Measurements from ENCODE around the gene TTC21A. TPM values are rescaled to one million over a fixed set of nuclear protein-coding genes. Genes with fewer than 3 reads are reported as not detected.
A peak's percentile ranks its signal among the peaks of the same experiment; 100 is the strongest.

TTC21A gene
- total RNA-seq, 1 experiment from 2014 or later, result 0.36 TPM

DNA sequence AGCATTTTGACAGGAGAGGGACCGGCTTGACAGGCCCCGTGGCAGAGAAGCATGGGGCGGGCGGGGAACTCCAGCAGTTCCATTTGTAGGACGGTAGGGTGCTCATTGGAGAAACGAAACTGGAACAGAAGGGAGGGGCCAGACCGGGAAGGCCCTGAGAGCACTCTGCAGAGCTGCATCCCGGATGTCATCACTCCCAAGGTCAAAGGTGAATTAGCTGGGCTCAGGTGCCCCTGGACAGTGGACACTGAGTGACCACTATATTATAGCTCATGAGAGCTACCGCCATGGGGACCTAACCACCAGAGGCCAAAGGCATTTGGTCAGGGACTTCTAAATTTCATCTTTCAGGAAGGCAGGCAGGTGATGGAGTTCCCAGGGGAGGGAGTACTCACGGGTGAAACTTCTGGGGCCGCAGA, 38.6 kb downstream of the TTC21A start:
- Histone ChIP-seq H3K4me3 (no peak overlapping the region), H3K27ac (peak overlapping the region; percentile 54), H3K36me3 (peaks cover 12% of the 10 kb centered on the region), H3K27me3 (no peaks in the 10 kb centered on the region), H3K9me3 (replicated peaks) (no peaks in the 10 kb centered on the region), H3K4me1 (peaks cover 59% of the 10 kb centered on the region)
- DNase-seq, result no peak

DNA sequence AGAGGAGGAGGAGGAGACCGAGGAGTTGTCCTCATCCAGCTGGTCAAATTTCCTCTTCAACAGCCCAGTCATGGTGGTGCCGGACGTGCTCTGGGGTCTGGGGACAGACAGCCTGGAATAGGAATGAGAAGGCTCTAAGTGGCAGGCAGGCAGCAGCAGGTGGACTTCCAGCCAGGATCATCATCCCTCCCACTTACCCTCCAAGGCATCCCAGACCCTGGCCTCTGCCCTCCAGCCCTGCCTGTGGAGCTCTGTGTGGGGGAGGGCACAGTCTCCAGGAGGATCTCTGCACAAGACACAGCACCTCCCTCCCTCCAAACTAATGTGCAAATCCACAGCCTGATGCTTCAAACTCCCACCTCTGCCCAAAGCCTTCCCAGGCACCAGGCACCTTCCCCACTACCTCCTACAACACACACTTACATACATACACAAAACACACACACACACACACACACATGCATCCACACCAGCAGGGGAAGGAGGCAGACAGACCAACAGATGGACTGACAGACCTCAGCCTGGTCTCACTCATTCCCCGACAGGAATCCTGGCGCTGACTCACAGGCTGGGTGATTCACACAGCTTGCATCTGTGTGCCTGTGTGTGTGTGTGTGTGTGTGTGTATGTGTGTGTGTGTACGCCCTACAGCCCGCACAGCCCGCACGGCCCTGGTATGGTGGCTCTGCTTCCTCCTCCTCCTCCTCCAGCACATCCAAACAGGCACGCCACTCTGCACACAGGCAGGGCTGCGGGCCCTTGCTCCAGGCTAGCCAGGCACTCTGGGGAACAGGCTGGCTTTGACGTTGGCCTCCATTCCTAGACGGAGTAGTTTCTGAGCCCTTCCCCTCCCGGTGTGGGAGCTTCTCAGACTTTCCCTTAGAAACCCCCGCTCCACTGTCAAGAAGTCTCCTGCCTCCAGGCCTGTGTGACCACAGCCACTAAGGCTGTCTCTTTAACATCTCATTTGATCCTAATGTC, 39.4 kb downstream of the TTC21A start:
- Histone ChIP-seq H3K9me3 (replicated peaks) (no peaks in the 10 kb centered on the region), H3K27me3 (no peaks in the 10 kb centered on the region), H3K4me3 (no peak overlapping the region), H3K36me3 (peaks cover 12% of the 10 kb centered on the region), H3K27ac (peak overlapping the region; percentile 54), H3K4me1 (peaks cover 65% of the 10 kb centered on the region)
- peak; percentile 69 to 74 for DNase-seq

DNA sequence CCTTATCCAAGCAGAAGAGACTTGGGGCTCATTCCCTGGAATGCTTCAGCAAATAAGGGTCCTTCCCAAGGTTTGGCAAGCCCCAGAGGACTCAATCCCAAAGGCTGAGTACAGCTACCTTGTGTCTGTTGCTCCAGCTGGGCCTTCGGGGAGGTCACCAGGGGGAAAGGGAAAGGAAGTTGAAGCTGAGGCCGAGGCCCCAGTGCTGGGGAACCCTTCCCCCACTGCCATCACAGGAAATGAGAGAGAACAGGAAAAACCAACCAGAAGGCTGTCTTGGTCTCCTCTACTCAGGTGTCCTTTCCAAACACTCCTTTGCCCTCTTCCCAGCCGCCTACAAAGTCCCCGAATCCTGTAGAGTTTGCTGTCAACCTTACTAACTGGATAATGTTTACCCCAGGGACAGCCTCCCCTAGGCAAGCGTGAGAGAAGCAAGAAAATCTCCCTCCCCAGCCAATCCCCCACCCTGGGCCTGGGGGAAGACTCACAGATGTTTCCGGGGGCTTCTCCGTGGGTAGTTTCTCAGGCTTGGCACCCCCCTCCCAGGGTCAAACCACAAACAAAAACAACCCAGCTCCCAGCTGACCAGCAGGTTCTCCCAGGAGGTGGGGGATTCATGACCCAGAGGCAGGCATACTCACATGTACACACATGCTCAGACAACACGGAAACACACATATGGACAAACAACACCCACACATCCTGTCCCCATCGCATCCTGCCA, 40.4 kb downstream of the TTC21A start:
- H3K36me3 ChIP-seq, result peaks cover 7% of the 10 kb centered on the region
- no peaks in the 10 kb centered on the region for H3K9me3 ChIP-seq (replicated peaks)
- peaks cover 56% of the 10 kb centered on the region for H3K4me1 ChIP-seq
- H3K27me3 ChIP-seq, result no peaks in the 10 kb centered on the region
- H3K4me3 ChIP-seq, result no peak overlapping the region
- H3K27ac ChIP-seq, result peak overlapping the region; percentile 54
- peak; percentile 17 to 27 for DNase-seq

DNA sequence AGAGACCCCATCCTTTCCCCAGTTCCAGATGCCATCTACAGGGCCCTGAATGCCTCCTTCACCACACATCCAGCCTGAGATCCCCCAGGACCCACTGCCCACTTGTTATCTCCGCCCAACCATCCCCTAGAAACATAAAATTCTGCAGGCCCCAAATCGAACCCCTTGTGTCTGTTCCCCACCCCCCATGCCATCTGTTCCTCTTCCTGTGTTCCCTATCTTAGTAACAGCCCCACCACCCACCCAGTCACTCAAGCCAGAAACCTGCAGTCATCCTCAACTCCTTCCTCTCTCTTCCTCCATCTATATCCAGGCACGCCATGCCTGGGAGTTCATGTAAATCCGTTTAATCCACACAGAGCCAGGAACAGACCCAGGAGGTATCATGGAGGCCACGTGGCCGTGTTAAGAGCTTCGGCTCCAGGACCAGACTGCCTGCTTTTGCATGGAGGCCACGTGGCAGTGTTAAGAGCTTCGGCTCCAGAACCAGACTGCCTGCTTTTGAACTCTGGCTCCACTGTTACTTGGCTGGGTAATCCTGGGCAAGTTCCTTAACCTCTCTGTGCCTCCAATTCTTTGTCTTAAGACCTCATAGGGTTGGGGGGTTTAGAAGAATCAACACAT, 41.1 kb downstream of the TTC21A start:
- Histone ChIP-seq H3K36me3 (peaks cover 6% of the 10 kb centered on the region; the same call in 1 of the 2 replicates), H3K4me3 (no peak overlapping the region)
- DNase-seq, result peak in 1 of 2 experiments; percentile 20

DNA sequence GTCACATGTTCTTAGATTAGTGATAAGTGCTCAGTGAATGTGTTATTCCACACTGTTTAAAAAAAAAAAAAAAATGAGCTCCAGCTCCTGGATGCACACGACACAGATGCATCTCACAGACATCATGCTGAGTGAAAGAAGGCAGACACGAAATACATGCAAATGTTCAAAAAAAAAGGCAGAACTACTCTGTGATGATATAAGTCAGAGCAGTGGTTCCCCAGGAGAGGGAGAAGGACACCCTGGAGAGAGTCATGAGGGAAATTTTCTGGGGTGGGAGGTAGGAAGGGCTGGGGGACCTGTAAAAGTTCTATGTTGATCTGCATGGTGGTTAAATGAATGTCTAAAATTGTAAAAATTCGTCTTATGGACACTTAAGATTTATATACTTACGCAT, 41.6 kb downstream of the TTC21A start:
- Histone ChIP-seq H3K9me3 (replicated peaks) (no peaks in the 10 kb centered on the region), H3K4me1 (peaks cover 56% of the 10 kb centered on the region), H3K36me3 (peaks cover 6% of the 10 kb centered on the region; the same call in 1 of the 2 replicates), H3K27ac (no peak overlapping the region), H3K27me3 (no peaks in the 10 kb centered on the region), H3K4me3 (no peak overlapping the region)
- no peak for DNase-seq

More for the DNA sequence above, 41.1 kb downstream of the TTC21A start:
- Histone ChIP-seq H3K27ac (peak overlapping the region; percentile 54; the same call in 1 of the 2 replicates), H3K4me1 (peaks cover 56% of the 10 kb centered on the region), H3K27me3 (no peaks in the 10 kb centered on the region), H3K9me3 (replicated peaks) (no peaks in the 10 kb centered on the region)

DNA sequence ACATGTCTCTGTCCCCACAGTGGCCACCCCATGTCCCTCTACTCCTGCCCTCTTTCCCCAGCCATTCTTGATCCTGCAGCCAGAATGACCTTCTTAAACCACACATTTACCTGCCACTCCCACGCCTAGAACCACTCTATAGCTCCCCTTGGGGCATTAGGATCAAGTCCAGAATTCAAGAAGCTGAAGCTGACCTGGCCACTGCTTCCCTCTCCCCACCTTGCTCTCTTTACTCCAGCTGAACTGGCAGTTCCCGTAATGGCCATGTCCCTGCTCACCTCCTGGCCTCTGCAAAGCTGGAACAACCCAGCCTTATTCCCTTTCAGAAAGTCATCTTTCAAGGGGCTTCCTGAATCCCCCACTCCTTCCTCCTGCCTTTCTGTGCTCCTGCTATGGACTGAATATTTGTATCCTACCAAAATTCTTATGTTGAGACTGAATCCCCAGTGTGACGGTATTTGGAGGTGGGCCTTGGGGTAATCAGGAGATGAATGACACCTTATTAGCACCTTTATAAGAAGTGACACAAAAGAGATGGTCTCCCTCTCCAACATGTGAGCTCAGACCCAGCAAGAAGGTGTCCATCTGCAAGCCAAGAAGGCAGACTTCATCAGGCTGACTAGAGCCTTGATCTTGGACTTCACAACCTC, 42.1 kb downstream of the TTC21A start:
- Histone ChIP-seq H3K36me3 (peaks cover 6% of the 10 kb centered on the region; the same call in 1 of the 2 replicates), H3K27me3 (no peaks in the 10 kb centered on the region), H3K9me3 (replicated peaks) (no peaks in the 10 kb centered on the region), H3K27ac (no peak overlapping the region), H3K4me1 (peaks cover 56% of the 10 kb centered on the region), H3K4me3 (no peak overlapping the region)
- no peak for DNase-seq

DNA sequence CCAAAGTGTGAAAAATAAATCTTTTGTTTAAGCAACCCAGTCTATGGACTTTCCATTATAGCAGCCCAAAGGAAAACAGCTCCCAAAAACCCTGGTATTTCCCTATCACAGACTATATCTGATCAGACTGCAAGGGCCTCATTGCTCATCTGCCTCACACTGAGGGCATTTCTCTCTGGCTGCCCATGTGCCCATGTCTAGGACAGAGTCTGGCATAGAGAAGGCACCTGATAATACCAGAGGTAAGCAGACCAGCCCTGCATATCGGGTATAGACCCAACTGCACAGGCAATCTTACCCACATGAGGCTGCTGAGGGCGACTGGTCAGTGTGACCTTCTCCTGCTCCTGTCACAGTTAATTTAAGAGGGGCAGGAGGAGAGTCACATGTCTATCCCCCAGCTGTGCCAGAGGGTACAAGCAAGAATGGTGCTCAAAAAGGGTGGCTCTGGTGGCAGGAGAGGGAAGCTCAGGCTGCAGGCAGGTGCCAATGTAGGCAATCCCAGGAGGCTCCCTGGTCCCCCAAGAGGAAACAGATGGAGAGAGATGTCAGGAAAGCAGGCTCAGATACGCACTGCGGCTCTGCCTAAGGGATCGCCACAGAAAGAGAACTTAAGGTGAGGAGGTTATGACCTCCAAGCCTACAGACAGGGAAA, 42.8 kb downstream of the TTC21A start:
- H3K27me3 ChIP-seq, result no peaks in the 10 kb centered on the region
- H3K27ac ChIP-seq, result peak overlapping the region; percentile 56
- H3K9me3 ChIP-seq (replicated peaks), result no peaks in the 10 kb centered on the region
- H3K4me3 ChIP-seq, result peak overlapping the region; percentile 89
- H3K36me3 ChIP-seq, result peaks cover 5% of the 10 kb centered on the region; the same call in 1 of the 2 replicates
- DNase-seq, result peak in 1 of 2 experiments; percentile 15
- peaks cover 56% of the 10 kb centered on the region for H3K4me1 ChIP-seq

DNA sequence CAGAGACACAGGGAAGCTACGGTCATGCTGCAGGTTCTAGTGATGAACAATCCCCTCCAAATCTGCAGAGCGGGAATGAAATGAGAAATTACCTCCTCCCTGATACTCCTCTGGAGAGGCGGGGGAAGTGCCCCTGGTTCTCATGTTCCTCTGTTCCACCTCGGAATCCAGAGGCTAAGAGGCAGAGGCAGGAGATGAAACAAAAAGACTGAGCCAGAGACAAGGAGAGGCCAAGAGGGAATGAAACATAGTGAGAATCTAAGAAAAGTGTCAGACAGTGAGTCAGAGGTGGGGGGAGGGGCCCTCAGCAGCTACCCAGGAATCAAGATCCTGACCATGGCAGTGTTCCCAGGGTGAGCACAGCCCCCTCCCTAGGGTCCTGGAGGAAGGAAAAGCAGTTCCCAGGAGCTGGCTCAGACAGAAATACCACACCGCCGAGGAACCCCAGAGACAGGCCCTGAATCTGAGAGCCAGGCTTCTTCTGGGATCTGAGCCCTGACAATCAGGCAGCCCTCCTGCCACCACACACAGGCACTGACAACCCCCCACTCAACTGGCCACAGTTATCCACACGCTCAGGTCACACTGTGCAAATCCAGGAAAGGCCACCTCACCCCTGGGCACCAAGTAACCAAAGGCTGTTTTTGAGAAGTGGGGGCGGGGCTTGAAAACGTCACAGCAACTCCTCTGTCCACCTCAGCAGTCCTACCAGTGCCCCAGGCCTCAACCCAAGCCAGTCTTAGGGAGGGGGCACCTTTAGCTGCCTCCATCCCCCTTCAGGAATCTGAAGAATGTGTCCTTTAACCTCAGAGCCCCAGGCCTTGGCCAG, 43.5 kb downstream of the TTC21A start:
- Histone ChIP-seq H3K4me3 (peak overlapping the region; percentile 89), H3K27me3 (no peaks in the 10 kb centered on the region), H3K4me1 (peaks cover 51% of the 10 kb centered on the region), H3K9me3 (replicated peaks) (no peaks in the 10 kb centered on the region), H3K36me3 (no peaks in the 10 kb centered on the region; the same call in 1 of the 2 replicates), H3K27ac (peak overlapping the region; percentile 56)
- DNase-seq, result peak; percentile 56 to 61

DNA sequence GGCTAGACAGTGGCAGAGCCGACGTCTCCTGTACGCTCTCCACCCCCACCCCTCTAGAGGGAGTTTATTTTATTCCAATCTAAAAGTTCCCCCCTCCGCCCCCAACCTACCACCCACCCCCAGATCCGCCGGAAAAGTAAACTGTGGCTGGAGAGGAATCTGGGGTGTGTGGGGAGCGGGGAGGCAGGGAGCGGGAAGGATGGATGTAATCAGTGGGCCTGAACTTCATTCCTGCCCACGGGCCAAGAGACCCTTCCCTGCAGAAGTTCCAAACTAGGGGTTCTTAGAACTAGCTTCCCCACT, 46.4 kb downstream of the TTC21A start:
- peaks cover 25% of the 10 kb centered on the region; the same call in 1 of the 2 replicates for H3K4me1 ChIP-seq
- no peak for DNase-seq
- H3K4me3 ChIP-seq, result peak overlapping the region; percentile 89
- H3K27me3 ChIP-seq, result no peaks in the 10 kb centered on the region
- H3K9me3 ChIP-seq (replicated peaks), result no peaks in the 10 kb centered on the region
- no peaks in the 10 kb centered on the region for H3K36me3 ChIP-seq
- H3K27ac ChIP-seq, result no peak overlapping the region

DNA sequence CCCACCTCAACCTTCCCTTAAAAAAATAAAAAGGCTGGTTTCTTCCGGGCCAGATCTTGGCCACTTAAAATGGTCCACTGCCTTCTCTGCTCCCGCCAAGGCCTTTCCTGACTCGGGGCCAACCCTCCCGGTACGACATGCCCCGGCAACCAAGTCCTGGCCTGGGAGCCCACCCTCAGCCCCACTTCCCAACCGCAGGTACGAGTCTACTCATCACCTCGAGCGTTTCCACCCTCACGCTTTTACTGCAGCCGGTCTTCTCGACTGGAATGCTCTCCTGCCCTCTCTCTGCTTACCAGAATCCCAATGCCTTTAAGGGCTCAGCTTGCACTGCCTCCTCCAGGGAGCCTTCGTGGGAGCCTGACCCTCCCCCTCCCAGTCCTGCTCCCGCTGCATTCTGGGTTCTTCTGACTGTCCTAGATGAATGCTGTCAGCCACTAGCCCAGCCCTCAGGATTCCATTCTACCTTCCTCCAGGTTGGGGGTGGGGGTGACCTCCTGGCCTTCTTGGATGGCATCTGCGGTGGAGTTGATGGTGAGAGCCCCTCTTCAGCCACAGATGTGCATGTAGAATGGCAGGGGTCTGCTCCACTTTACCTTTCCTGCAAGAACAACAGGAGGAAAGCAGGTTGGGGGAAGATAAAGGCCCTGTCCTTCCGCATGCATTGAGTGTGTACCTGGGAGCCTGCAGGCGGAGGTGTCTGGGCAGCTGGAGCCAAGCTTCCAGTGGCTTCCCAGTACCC, 47.0 kb downstream of the TTC21A start:
- Histone ChIP-seq H3K4me3 (no peak overlapping the region), H3K36me3 (no peaks in the 10 kb centered on the region), H3K27ac (no peak overlapping the region), H3K27me3 (no peaks in the 10 kb centered on the region), H3K9me3 (replicated peaks) (no peaks in the 10 kb centered on the region), H3K4me1 (peaks cover 23% of the 10 kb centered on the region; the same call in 1 of the 2 replicates)
- DNase-seq, result no peak

DNA sequence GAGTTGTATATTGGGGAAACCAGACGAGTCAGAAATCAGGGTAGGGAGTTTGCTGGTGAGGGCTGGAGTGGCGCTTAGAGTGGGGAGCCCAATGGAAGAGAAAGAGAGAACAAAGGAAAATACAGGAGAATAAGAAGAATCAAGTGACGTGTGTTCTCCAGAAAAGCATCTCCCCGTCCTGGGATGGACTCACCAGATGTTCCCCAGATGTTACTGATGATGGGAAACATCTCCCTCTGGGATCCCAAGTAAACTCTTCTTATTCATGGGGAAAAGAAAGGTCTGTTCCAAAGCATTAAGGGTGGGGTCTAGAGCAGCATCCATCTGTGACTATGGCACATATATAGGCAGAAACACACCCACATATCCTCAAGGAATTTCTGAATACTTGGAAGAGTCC, 48.9 kb downstream of the TTC21A start:
- no peaks in the 10 kb centered on the region for H3K9me3 ChIP-seq (replicated peaks)
- H3K4me3 ChIP-seq, result no peak overlapping the region
- H3K36me3 ChIP-seq, result no peaks in the 10 kb centered on the region
- H3K27ac ChIP-seq, result no peak overlapping the region
- no peak for DNase-seq
- no peaks in the 10 kb centered on the region for H3K27me3 ChIP-seq
- H3K4me1 ChIP-seq, result peaks cover 6% of the 10 kb centered on the region; the same call in 1 of the 2 replicates

DNA sequence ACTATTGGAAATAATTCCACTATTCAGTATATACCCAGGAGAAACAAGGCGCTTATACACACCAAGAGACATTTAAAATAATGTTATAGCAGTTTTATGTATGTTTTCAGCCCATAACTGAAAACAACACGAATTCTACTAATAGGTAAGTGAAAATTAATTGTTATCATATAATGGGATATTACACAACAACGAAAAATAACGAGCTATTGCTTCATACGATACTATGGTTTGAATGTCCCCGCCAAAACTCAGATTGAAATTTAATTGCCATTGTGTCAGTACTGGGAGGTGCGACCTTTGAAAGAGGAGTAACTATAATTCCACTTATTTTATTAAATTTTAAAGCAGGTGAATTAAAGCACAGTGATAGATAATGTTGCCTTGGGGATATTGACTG, 49.9 kb downstream of the TTC21A start:
- no peaks in the 10 kb centered on the region for H3K4me1 ChIP-seq
- H3K4me3 ChIP-seq, result no peak overlapping the region
- no peaks in the 10 kb centered on the region for H3K36me3 ChIP-seq
- H3K27ac ChIP-seq, result no peak overlapping the region
- DNase-seq, result no peak
- no peaks in the 10 kb centered on the region for H3K27me3 ChIP-seq
- H3K9me3 ChIP-seq (replicated peaks), result no peaks in the 10 kb centered on the region

All from SJCRH30 (cell line).